GM19324 (cell line): ENCODE results near the gene RASD1.
"Not testable (repeated sequence)": the region's sequence is repeated elsewhere in the genome, so short reads cannot be mapped to it uniquely, and the experiment has no call there.

Experiments used
- ATAC-seq: cut with Tn5 transposase; IDR thresholded peaks from one replicate; pipeline ENCODE4 v1.9.1; 2021; ENCODE audit warnings: mild to moderate bottlenecking, moderate library complexity; ENCODE audit not compliant: unreplicated experiment, low FRiP score

The RASD1 gene

GRCh38 chr17:17479209-17479608, 17.0 kb downstream of the RASD1 start:
- ATAC-seq, result no peak

GRCh38 chr17:17476865-17477467, 19.2 kb downstream of the RASD1 start, which contains the start of gene MED9:
TSS of gene MED9 (plus strand) at chr17:17477000. CDS start at chr17:17477042, 42 bp downstream.
- peak; percentile 77 for ATAC-seq

- no peak for ATAC-seq
Measured at GRCh38 chr17:17474341-17474740, 21.9 kb downstream of the RASD1 start.

DNA sequence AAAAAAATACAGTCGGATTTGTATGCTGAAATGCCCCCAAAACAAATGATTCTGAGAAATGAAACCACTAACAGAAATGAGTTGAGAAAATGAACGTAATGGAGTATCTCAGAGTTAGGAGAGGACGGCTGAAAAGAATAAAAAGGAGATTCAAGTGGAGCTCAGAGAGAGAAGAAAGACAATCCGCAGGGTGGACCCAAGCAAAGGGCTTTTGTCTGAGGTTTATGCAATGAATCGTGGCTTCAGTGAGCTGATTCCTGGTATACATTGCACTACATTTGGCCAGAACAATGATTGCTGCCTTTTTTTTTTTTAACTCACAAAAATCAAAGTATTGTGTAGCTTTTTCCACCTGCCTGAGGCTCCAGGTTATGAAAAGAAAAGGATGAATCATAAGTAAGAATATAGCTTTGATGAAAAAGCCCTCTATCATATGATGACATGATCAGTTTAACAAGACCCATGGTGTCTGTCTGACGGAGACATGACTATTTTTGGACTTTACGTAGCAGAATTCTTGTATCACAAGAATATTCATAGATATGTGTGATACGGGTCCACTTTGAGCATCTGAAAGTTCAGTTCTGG, 23.8 kb downstream of the RASD1 start:
- ATAC-seq, result no peak

DNA sequence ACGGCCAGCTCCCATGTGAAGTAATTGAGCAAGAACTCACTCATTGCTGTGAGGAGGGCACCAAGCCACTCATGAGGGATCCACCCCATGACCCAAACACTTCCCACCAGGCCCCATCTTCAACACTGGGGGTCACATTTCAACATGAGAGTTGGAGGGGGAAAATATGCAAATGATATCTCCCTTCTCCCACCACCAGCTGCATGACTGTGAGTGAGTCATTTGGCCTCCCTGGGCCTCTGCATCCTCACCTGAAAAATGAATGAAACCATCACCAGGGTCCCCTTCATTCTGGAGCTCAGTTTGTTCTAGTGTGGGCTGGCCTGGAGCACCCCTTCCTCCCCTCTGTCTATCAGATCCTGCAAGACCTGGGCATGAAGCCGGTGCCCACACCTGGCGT, 26.2 kb downstream of the RASD1 start:
- ATAC-seq, result no peak

DNA sequence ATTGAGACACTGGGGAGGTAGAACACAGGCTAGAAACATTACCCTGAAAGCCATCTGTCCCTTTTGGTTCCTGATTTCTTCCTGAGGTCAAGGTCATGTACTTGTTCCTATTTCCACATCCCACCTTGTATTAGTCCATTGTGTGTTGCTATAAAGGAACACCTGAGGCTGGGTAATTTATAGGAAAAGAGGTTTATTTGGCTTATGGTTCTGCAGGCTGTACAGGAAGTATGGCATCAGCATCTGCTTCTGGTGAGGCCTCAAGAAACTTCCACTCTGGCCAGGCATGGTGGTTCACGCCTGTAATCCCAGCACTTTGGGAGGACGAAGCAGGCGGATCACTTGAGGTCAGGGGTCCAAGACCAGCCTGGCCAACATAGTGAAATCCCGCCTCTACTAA, 26.8 kb downstream of the RASD1 start:
- no peak for ATAC-seq

DNA sequence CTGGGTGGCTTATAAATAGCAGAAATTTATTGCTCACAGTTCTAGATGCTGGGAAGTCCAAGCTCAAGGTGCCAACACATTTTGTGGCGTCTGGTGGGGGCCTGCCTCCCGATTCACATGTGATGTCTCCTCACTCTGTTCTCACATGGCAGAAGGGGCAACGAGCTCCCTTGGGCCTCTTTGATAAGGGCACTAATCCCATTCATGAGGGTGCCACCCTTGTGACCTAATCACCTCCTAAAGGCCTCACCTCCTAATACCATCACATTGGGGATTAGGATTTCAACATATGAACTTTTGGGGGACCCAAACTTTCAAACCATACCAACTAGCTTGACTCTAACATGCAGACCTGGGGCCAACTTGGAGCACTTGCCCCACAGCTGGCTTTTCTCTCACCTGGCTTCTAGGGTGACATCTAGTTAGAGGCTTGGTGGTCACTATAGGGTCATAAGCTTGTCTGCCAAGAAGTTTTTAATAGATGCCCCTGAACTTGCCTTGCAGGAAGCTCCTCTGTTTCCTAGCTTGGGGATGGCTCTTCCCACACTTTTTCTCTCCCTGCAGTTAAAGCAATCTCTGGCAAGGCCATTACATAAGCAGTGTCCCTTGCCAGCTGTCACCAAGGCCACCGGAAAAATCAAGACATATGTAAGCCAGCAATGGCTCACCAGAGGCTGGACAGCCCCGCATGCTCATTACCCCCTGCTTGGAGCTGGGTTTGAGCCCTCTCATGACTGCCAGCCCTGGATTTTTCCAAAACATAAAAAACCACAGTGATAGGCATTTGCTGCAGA, 27.8 kb downstream of the RASD1 start:
- no peak for ATAC-seq

DNA sequence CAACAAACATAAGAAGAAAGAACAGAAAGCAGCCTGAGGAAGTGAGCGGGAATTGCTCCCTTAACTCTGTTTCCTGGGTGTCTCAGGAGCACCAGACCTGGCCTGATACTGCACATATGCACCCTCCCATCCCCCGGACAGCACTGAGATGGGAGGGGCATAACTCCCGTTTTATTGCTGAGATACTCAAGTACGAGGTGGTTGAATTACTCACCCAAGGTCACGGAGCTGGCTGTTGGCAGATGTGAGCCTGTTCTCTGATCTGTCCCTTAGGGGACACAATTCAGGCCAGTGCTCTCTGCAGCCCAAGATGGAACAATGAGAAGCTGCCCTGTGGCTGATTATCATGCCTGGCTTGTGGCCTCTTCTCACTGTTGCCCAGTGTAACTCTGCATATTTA, 28.5 kb downstream of the RASD1 start:
- ATAC-seq, result no peak

DNA sequence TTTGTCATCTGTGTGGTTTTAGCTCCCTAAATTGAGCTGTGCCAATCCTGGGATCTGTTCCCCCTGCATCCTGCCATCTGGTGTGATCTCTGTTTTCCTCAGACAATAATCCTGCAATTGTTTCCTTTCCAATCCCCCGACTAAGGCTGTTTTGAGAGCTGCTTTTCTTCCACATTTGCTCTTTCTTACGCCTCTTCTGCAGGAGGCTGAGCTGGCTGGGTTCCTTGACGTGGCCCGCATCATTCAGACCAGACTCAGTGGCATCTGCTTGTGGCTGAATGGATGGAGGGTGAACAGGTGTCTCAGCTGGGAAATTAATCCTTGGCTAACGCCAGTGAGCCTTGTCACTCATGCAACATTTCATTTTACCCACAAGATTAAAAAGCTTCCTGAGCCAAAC, 29.2 kb downstream of the RASD1 start:
- no peak for ATAC-seq

DNA sequence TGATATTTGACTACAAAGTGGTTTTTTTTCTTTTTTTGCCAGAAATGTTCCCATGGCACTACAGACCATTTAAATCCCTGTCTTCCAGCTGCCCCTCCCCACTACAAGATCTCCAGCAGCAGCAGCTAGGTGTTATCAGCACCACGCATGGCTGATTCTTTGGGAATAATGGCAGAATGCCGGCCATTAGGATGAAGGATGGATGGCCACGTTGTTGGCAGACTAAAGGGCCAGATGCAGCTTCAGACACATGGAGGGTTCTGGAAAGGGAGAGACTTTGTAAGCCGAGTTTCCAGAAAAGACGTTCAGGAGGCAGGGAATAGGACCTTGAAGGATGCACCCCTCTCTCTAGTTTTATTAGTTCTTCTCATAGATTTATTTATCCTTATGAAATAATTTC, 29.7 kb downstream of the RASD1 start:
- no peak for ATAC-seq

DNA sequence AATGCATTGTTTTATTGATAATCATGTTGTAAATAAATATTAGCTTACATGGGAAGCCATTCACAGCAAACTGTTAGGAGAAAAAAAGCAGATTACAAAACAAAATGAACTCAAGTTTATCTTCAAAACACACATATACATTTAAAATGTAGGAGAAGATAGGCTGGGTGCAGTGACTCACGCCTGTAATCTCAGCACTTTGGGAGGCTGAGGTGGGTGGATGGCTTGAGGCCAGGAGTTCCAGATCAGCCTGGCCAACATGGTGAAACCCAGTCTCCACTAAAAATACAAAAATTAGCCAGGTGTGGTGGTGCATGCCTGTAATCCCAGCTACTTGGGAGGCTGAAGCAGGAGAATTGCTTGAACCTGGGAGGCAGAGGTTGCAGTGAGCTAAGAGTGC, 30.3 kb downstream of the RASD1 start:
- not testable (repeated sequence) for ATAC-seq

DNA sequence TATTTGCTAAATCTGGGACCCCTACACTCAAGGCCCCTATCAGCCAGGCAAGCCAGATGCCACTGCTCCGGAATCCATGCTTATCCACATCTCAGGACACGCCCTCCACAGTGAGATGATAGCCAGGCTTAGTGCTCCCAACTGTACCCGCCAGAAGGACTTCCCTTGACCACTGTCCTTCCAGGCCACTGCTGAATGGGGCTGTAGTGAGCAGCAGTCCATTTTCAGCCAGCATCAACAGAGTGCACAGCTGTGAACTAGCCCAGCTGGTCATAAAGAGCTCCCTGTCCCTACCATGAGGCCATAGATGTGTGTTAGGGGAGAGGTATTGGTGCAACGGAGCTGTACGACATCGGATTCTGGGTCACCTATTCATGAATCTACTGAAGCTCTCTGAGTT, 32.4 kb downstream of the RASD1 start:
- no peak for ATAC-seq

DNA sequence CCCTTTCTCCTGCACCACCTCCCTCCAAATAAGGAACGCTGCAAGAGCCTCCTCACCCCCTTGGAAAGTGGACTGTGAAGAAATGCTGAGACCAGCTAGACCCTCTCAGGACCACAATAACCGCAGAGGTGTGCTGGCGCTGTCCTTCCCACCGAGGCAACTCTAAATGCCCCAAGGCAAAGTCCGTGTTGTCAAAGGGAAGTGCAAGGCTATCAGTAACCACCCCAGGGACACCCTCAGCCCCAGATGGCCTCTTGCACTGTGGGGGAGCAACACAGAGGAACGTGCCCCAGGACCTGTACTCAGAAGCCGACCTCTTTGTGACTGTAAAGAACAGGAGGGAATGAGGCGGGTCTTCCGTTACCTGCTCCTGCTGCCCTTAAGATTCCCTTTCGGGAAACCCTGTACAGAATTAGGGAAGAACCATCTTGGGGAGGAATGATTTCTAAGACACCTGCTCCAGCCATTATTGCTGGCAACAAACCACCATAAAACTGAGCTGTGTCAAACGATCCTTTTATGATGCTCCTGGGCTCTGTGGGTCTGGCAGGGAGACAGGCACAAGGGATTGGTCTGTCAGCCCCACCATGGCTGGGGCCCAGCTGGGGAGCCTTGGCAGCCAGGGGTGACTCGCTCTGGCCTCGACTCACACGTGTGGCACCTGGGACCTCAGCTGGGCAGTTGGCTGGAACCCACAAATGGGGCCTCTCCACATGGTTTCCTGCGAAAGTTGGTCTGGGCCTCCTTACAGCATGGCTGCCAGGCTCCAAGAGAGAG, 34.0 kb downstream of the RASD1 start:
- ATAC-seq, result no peak

- ATAC-seq, result no peak
Measured at GRCh38 chr17:17460038-17460437, 36.2 kb downstream of the RASD1 start.

DNA sequence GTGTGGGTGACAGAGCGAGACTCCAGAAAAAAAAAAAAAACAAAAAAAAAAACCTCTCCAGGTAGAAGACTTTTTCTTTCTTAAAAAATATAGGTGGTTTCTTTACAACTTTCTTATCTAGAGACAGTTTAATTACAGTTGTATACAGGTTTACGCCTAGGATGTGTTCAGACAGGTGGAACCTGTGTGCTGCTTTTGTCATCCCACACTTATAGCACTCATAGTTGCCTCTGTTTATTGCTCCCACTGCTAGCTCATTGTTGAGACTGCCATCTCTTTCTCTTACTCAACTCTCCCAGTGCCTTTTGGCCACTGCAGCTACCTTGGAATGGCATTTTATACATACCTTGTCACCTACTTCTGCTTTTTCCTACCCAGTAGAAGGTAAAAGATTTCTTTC, 38.5 kb downstream of the RASD1 start:
- ATAC-seq, result no peak

- no peak for ATAC-seq
Measured at GRCh38 chr17:17456251-17456650, 39.9 kb downstream of the RASD1 start.

GRCh38 chr17:17455173-17455572, 41.0 kb downstream of the RASD1 start:
- no peak for ATAC-seq

GRCh38 chr17:17454700-17455099, 41.5 kb downstream of the RASD1 start:
- ATAC-seq, result not testable (repeated sequence)

DNA sequence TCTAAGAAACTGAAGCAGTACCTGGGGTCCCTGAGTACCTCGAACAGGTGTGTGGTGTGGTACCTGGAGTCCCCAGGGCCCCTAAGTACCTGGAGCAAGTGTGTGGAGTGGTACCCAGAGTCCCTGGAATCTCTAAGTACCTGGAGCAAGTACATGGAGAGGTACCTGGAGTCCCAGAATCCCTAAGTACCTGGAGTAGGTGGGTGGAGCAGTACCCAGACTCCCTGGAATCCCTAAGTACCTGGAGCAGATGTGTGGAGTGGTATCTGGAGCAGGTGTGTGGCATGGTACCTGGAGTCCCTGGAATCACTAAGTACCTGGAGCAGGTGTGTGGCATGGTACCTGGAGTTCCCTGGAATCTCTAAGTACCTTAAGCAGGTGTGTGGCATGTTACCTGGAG, 41.9 kb downstream of the RASD1 start:
- ATAC-seq, result no peak

DNA sequence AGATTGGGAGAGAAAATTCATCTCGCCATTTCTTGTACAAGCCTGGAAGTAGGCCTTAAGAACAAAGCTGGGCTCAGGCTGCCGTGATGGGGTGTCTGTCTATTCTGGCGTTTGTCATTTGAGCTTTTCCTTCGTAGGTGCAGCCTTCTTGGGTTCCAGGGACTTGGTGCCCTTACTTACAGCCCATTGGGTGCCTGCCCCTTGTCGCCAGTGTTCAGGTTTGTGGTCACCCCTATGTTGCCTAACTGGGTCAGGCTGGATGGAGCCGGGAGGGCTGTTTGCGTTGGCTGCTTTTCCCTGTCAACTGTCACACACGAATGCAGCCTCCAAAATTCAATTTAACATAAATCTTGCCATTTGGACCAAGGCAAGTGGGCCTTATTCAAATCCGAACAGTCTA, 43.1 kb downstream of the RASD1 start:
- ATAC-seq, result no peak

- ATAC-seq, result no peak
Measured at GRCh38 chr17:17448723-17449122, 47.5 kb downstream of the RASD1 start.
